ENCODE results near the gene MT2A. TPM values are rescaled to one million over a fixed set of nuclear protein-coding genes. Genes with fewer than 3 reads are reported as not detected.

Gene MT2A
- total and polyA plus RNA-seq, 7 experiments from 2014 or later = 15.0 to 435 (median 40.7) TPM

- Mint-ChIP-seq H3K4me1 (peaks cover 0 to 4% (median 0%) of the 10 kb centered on the region in 7 donors), H3K4me3 (no peak overlapping the region), H3K27me3 (peaks cover under 1 to 56% (median 6%) of the 10 kb centered on the region in 5 donors), H3K27ac (peak overlapping the region in 2 of 9 donors; percentile 18 to 23), H3K9me3 (no peaks in the 10 kb centered on the region), H3K36me3 (no peaks in the 10 kb centered on the region)
- ChIA-PET CTCF (interaction anchor here (0.9 kb wide), 1 partner anchor 118 kb away, joined by 3 read pairs; no protein-coding TSS in a partner anchor), POLR2A (interaction anchor here (1.5 kb wide), 1 partner anchor 118 kb away, joined by 5 read pairs; no protein-coding TSS in a partner anchor)
- no peaks in the 10 kb centered on the region for H3K36me3 ChIP-seq (ENCODE audit: control insufficient read depth in 2 of 3, insufficient read depth in 3 of 3, low read length in 3 of 3)
- no peaks in the 10 kb centered on the region for H3K9me3 ChIP-seq (ENCODE audit: control insufficient read depth in 2 of 3, low read length in 3 of 3)
- H3K27me3 ChIP-seq (ENCODE audit: control insufficient read depth in 2 of 2, insufficient read depth in 2 of 2, low read length in 2 of 2) = no peaks in the 10 kb centered on the region
- DNase-seq = no peak
- intact Hi-C loops (cut with micrococcal nuclease) = no loop called here
- H3K4me1 ChIP-seq (ENCODE audit: control insufficient read depth in 2 of 2, insufficient read depth in 2 of 2, low read length in 2 of 2) = no peaks in the 10 kb centered on the region
- no peak for ATAC-seq
- H3K4me3 ChIP-seq (ENCODE audit: low read length) = no peak overlapping the region
- H3K27ac ChIP-seq (ENCODE audit: low read depth, low read length) = no peak overlapping the region
These were observed 24.8 kb upstream of the MT2A start for GRCh38 chr16:56583351-56584168.

GRCh38 chr16:56584276-56584675 is 24.1 kb upstream of the MT2A start:
- Mint-ChIP-seq H3K9me3 (no peaks in the 10 kb centered on the region), H3K4me1 (peaks cover 0 to 8% (median 4%) of the 10 kb centered on the region in 7 donors), H3K27me3 (peaks cover 5 to 61% (median 10%) of the 10 kb centered on the region in 5 donors), H3K27ac (no peak overlapping the region), H3K36me3 (no peaks in the 10 kb centered on the region), H3K4me3 (no peak overlapping the region)
- Histone ChIP-seq H3K9me3 (ENCODE audit: control insufficient read depth in 2 of 3, low read length in 3 of 3) (no peaks in the 10 kb centered on the region), H3K4me3 (ENCODE audit: low read length) (no peak overlapping the region), H3K27ac (ENCODE audit: low read depth, low read length) (no peak overlapping the region), H3K36me3 (ENCODE audit: control insufficient read depth in 2 of 3, insufficient read depth in 3 of 3, low read length in 3 of 3) (no peaks in the 10 kb centered on the region), H3K4me1 (ENCODE audit: control insufficient read depth in 2 of 2, insufficient read depth in 2 of 2, low read length in 2 of 2) (no peaks in the 10 kb centered on the region), H3K27me3 (ENCODE audit: control insufficient read depth in 2 of 2, insufficient read depth in 2 of 2, low read length in 2 of 2) (no peaks in the 10 kb centered on the region)
- no peak for DNase-seq
- intact Hi-C loops (cut with micrococcal nuclease) = no loop called here
- ChIA-PET POLR2A (no interaction called here), CTCF (interaction anchor here (0.9 kb wide), 1 partner anchor 118 kb away, joined by 3 read pairs; no protein-coding TSS in a partner anchor)
- ATAC-seq = no peak

GRCh38 chr16:56588781-56589140 is 19.6 kb upstream of the MT2A start:
- peaks cover 4 to 6% of the 10 kb centered on the region in 2 donors for H3K4me1 ChIP-seq (ENCODE audit: control insufficient read depth in 2 of 2, insufficient read depth in 2 of 2, low read length in 2 of 2)
- POLR2A ChIA-PET = no interaction called here
- Mint-ChIP-seq H3K27ac (peak overlapping the region in 2 of 9 donors; percentile 38 to 87), H3K4me3 (peak overlapping the region; percentile 49 to 90 (median 85)), H3K4me1 (peaks cover 6 to 15% (median 11%) of the 10 kb centered on the region in 7 donors), H3K36me3 (no peaks in the 10 kb centered on the region), H3K27me3 (peaks cover 9 to 53% (median 18%) of the 10 kb centered on the region in 5 donors), H3K9me3 (no peaks in the 10 kb centered on the region)
- CTCF ChIA-PET = no interaction called here
- H3K36me3 ChIP-seq (ENCODE audit: control insufficient read depth in 2 of 3, insufficient read depth in 3 of 3, low read length in 3 of 3) = no peaks in the 10 kb centered on the region
- no peak overlapping the region for H3K27ac ChIP-seq (ENCODE audit: low read depth, low read length)
- DNase-seq = no peak
- H3K4me3 ChIP-seq (ENCODE audit: low read length) = peak overlapping the region; percentile 61
- no peaks in the 10 kb centered on the region for H3K27me3 ChIP-seq (ENCODE audit: control insufficient read depth in 2 of 2, insufficient read depth in 2 of 2, low read length in 2 of 2)
- H3K9me3 ChIP-seq (ENCODE audit: control insufficient read depth in 2 of 3, low read length in 3 of 3) = no peaks in the 10 kb centered on the region
- ATAC-seq = no peak
- intact Hi-C loops (cut with micrococcal nuclease) = loop anchor here in 1 of 2 donors (2.0 kb wide), 1 partner anchor 20 kb away; the partner anchor contains the start of gene MT2A

- peak within 1 kb of the TSS; percentile 61 for H3K4me3 ChIP-seq (ENCODE audit: low read length)
- no peaks in the 10 kb centered on the region for H3K36me3 ChIP-seq (ENCODE audit: control insufficient read depth in 2 of 3, insufficient read depth in 3 of 3, low read length in 3 of 3)
- no peak within 1 kb of the TSS for H3K27ac ChIP-seq (ENCODE audit: low read depth, low read length)
- peaks cover 9 to 47% (median 18%) of the 10 kb centered on the region in 5 donors for H3K27me3 Mint-ChIP-seq
- peaks cover 4 to 6% of the 10 kb centered on the region in 2 donors for H3K4me1 ChIP-seq (ENCODE audit: control insufficient read depth in 2 of 2, insufficient read depth in 2 of 2, low read length in 2 of 2)
- no peaks in the 10 kb centered on the region for H3K9me3 Mint-ChIP-seq
- no peaks in the 10 kb centered on the region for H3K27me3 ChIP-seq (ENCODE audit: control insufficient read depth in 2 of 2, insufficient read depth in 2 of 2, low read length in 2 of 2)
- peak in 8 of 9 donors; percentile 21 to 54 (median 42) for DNase-seq
- peak; percentile 77 for ATAC-seq
- CTCF ChIA-PET = no interaction called here
- peaks cover 6 to 15% (median 11%) of the 10 kb centered on the region in 7 donors for H3K4me1 Mint-ChIP-seq
- peak within 1 kb of the TSS in 3 of 9 donors; percentile 13 to 87 (median 38) for H3K27ac Mint-ChIP-seq
- POLR2A ChIA-PET = no interaction called here
- peak within 1 kb of the TSS; percentile 77 to 90 (median 86) for H3K4me3 Mint-ChIP-seq
- no peaks in the 10 kb centered on the region for H3K9me3 ChIP-seq (ENCODE audit: control insufficient read depth in 2 of 3, low read length in 3 of 3)
- H3K36me3 Mint-ChIP-seq = no peaks in the 10 kb centered on the region
- intact Hi-C loops (cut with micrococcal nuclease) = loop anchor here in 1 of 2 donors (2.0 kb wide), 1 partner anchor 19 kb away; the partner anchor contains the start of gene MT2A
These were observed 19.0 kb upstream of the MT2A start, which contains the start of gene MT3 for GRCh38 chr16:56589141-56590039. Gene MT3, plus strand, starts transcription at chr16:56589528. Its CDS starts 63 bp downstream, at chr16:56589591.

GRCh38 chr16:56591377-56592060 is 16.9 kb upstream of the MT2A start:
- H3K4me3 Mint-ChIP-seq = no peak overlapping the region
- ChIA-PET CTCF (interaction anchor here (0.7 kb wide), 1 partner anchor 45 kb away, joined by 3 read pairs; no protein-coding TSS in a partner anchor), POLR2A (no interaction called here)
- intact Hi-C loops (cut with micrococcal nuclease) = no loop called here
- H3K27me3 Mint-ChIP-seq = peaks cover 4 to 45% (median 18%) of the 10 kb centered on the region in 5 donors
- Histone ChIP-seq H3K27me3 (ENCODE audit: control insufficient read depth in 2 of 2, insufficient read depth in 2 of 2, low read length in 2 of 2) (no peaks in the 10 kb centered on the region), H3K9me3 (ENCODE audit: control insufficient read depth in 2 of 3, low read length in 3 of 3) (no peaks in the 10 kb centered on the region), H3K36me3 (ENCODE audit: control insufficient read depth in 2 of 3, insufficient read depth in 3 of 3, low read length in 3 of 3) (no peaks in the 10 kb centered on the region), H3K4me3 (ENCODE audit: low read length) (no peak overlapping the region), H3K4me1 (ENCODE audit: control insufficient read depth in 2 of 2, insufficient read depth in 2 of 2, low read length in 2 of 2) (peaks cover 4 to 6% of the 10 kb centered on the region in 2 donors), H3K27ac (ENCODE audit: low read depth, low read length) (no peak overlapping the region)
- no peak overlapping the region for H3K27ac Mint-ChIP-seq
- no peaks in the 10 kb centered on the region for H3K9me3 Mint-ChIP-seq
- ATAC-seq (no peak), DNase-seq (peak in 1 of 9 donors; percentile 11)
- peaks cover 6 to 15% (median 11%) of the 10 kb centered on the region in 7 donors for H3K4me1 Mint-ChIP-seq
- H3K36me3 Mint-ChIP-seq = no peaks in the 10 kb centered on the region

All from naive thymus-derived CD4-positive, alpha-beta T cell (primary cell).